GM12865 (cell line): ENCODE results near the gene UBE2G2.

Source experiments
- DNase-seq: peaks from one replicate; pipeline ENCODE4 v3.0.0; 2010; ENCODE audit warnings: low read depth
- H3K4me3 ChIP-seq: 2 replicates; pipeline ENCODE4 v1.5.1; 2011; ENCODE audit warnings: mild to moderate bottlenecking, low read depth, low read length, control low read depth
- CTCF ChIP-seq: IDR thresholded peaks from 2 replicates; pipeline ENCODE4 v1.5.1; 2011; ENCODE audit warnings: low read length, control low read depth, low read depth, inconsistent platforms; ENCODE audit not compliant: insufficient read depth; ENCODE audit errors: missing control alignments

The UBE2G2 gene

GRCh38 chr21:44749116-44749758 lies 52.4 kb downstream of the UBE2G2 start:
- TF ChIP-seq CTCF, result no peak
- H3K4me3 ChIP-seq, result no peak overlapping the region
- DNase-seq, result no peak

- DNase-seq, result no peak
- no peak overlapping the region for H3K4me3 ChIP-seq
- no peak for TF ChIP-seq CTCF
These were observed 53.0 kb downstream of the UBE2G2 start for GRCh38 chr21:44748621-44749020.

GRCh38 chr21:44742418-44743153 lies 59.0 kb downstream of the UBE2G2 start:
- DNase-seq, result no peak
- peak; percentile 3 for TF ChIP-seq CTCF
- no peak overlapping the region for H3K4me3 ChIP-seq

- DNase-seq, result no peak
- no peak overlapping the region for H3K4me3 ChIP-seq
- TF ChIP-seq CTCF, result no peak
These were observed 59.7 kb downstream of the UBE2G2 start for GRCh38 chr21:44741921-44742320.

GRCh38 chr21:44740742-44741141 lies 60.9 kb downstream of the UBE2G2 start:
- H3K4me3 ChIP-seq, result no peak overlapping the region
- DNase-seq, result no peak
- TF ChIP-seq CTCF, result no peak

- no peak overlapping the region for H3K4me3 ChIP-seq
- no peak for DNase-seq
- TF ChIP-seq CTCF, result no peak
These were observed 62.3 kb downstream of the UBE2G2 start for GRCh38 chr21:44739316-44739715.
